Measurements from ENCODE around the gene ELL2. TPM values are rescaled to one million over a fixed set of nuclear protein-coding genes. Genes with fewer than 3 reads are reported as not detected.

The ELL2 gene
- polyA plus RNA-seq, 1 of the 3 experiments (the other 2 are of a cell fraction), result 18.4 TPM

- TF ChIP-seq USF1 (IDR thresholded peaks at IDR 0.05; ENCODE audit: borderline replicate concordance, low read depth) (no peak), REST (IDR thresholded peaks at IDR 0.05; ENCODE audit: low read depth, low read length) (no peak), NRF1 (IDR thresholded peaks at IDR 0.05; ENCODE audit: low read depth, low read length) (no peak), NFIC (IDR thresholded peaks at IDR 0.05; ENCODE audit: borderline replicate concordance) (no peak), POLR2AphosphoS5 (IDR thresholded peaks at IDR 0.05; ENCODE audit: low read depth, low read length) (no peak), FOSL2 (IDR thresholded peaks at IDR 0.05; ENCODE audit: borderline replicate concordance, low read depth) (no peak), GATA2 (CRISPR knock-in tag; IDR thresholded peaks at IDR 0.05) (no peak), EP300 (IDR thresholded peaks at IDR 0.05; ENCODE audit: borderline replicate concordance in 1 of 2, low read depth in 1 of 2, low read length in 1 of 2) (no peak)
Observed at GRCh38 chr5:95907740-95908706, 53.6 kb downstream of the ELL2 start (continued).

- Histone ChIP-seq H3K79me2 (ENCODE audit: insufficient read depth) (peaks cover 94% of the 10 kb centered on the region), H3K4me1 (ENCODE audit: control insufficient read depth in 1 of 2, insufficient read depth in 2 of 2, low read depth in 1 of 2, low read length in 1 of 2) (peaks cover 0 to 1% of the 10 kb centered on the region in 2 experiments; a peak in 2 of 4 replicates), H2AFZ (ENCODE audit: low read depth) (no peak overlapping the region), H3K9ac (no peak overlapping the region), H4K20me1 (ENCODE audit: insufficient read depth) (peaks cover 19% of the 10 kb centered on the region; the same call in 1 of the 2 replicates), H3K27me3 (ENCODE audit: insufficient read depth) (no peaks in the 10 kb centered on the region), H3K4me3 (ENCODE audit: low read depth in 2 of 2, low read length in 1 of 2) (no peak overlapping the region), H3K9me2 (no peaks in the 10 kb centered on the region), H3K4me2 (no peak overlapping the region), H3K27ac (ENCODE audit: low read depth in 2 of 2, low read length in 1 of 2) (no peak overlapping the region), H3F3A (replicated peaks; ENCODE audit: insufficient read depth) (peaks cover 14% of the 10 kb centered on the region), H3K36me3 (replicated peaks in 1 of 2; ENCODE audit: control insufficient read depth in 1 of 2, insufficient read depth in 2 of 2, low read length in 1 of 2) (peaks cover 21 to 67% of the 10 kb centered on the region in 2 experiments), H3K9me3 (no peaks in the 10 kb centered on the region)
- POLR2A ChIA-PET, result no interaction called here
- WGBS (ENCODE audit: low lambda C conversion rate), result 93% methylated on average over 4 of the region's 5 CpGs
- DNase-seq, result no peak
- CTCF ChIA-PET, result no interaction called here
- TF ChIP-seq IRF3 (IDR thresholded peaks at IDR 0.05; ENCODE audit: low read depth, low read length) (no peak), MEF2A (IDR thresholded peaks at IDR 0.05; ENCODE audit: borderline replicate concordance, low read depth) (no peak), CTCF (IDR thresholded peaks at IDR 0.05) (no peak), TCF12 (IDR thresholded peaks at IDR 0.05) (no peak), REST (IDR thresholded peaks at IDR 0.05; ENCODE audit: low read depth, low read length) (no peak), GABPA (IDR thresholded peaks at IDR 0.05; ENCODE audit: low read depth) (no peak), RAD21 (IDR thresholded peaks at IDR 0.05; ENCODE audit: low read length) (no peak), USF1 (IDR thresholded peaks at IDR 0.05; ENCODE audit: borderline replicate concordance, low read depth) (no peak), FOSL2 (IDR thresholded peaks at IDR 0.05; ENCODE audit: borderline replicate concordance, low read depth) (no peak), TEAD4 (IDR thresholded peaks at IDR 0.05; ENCODE audit: borderline replicate concordance, insufficient read depth) (no peak)
Observed at GRCh38 chr5:95907067-95907705, 54.5 kb downstream of the ELL2 start.

All from SK-N-SH (cell line).